BLaER1 treated with 17β-estradiol and CSF1 and Interleukin-3, amounts not matched to agents 10 nM and 100 nM (cell line): ENCODE data around the gene FAM32A.

ENCODE experiments used
- H3K27ac ChIP-seq, 11 experiments: shearing (Covaris generic); formaldehyde crosslinking; 2 replicates each; pipeline ENCODE4 v1.8.1; 2022
- H3K27me3 ChIP-seq, 11 experiments: shearing (Covaris generic); formaldehyde crosslinking; 2 replicates each; pipeline ENCODE4 v1.8.1; 2022
- H3K36me3 ChIP-seq, 11 experiments: shearing (Covaris generic); formaldehyde crosslinking; 2 replicates each; pipeline ENCODE4 v1.8.1; 2022
- H3K4me1 ChIP-seq, 10 experiments: shearing (Covaris generic); formaldehyde crosslinking; 2 replicates each; pipeline ENCODE4 v1.8.1; 2022
- H3K4me2 ChIP-seq, 11 experiments: shearing (Covaris generic); formaldehyde crosslinking; 2 replicates each; pipeline ENCODE4 v1.8.1; 2022
- H3K4me3 ChIP-seq, 10 experiments: shearing (Covaris generic); formaldehyde crosslinking; 2 replicates each; pipeline ENCODE4 v1.8.1; 2022
- H3K9ac ChIP-seq, 11 experiments: shearing (Covaris generic); formaldehyde crosslinking; 2 replicates each; pipeline ENCODE4 v1.8.1; 2022
- H3K9me3 ChIP-seq, 11 experiments: shearing (Covaris generic); formaldehyde crosslinking; replicated peaks in 1 of 11; 2 replicates each; pipeline ENCODE4 v1.8.1; 2022
- H4K20me1 ChIP-seq, 11 experiments: shearing (Covaris generic); formaldehyde crosslinking; 2 replicates each; pipeline ENCODE4 v1.8.1; 2022
- Cebpa-rat ChIP-seq, 11 experiments: shearing (Covaris generic); IDR thresholded peaks; 2 replicates each; pipeline ENCODE4 v1.8.1; 2022

The FAM32A gene

DNA sequence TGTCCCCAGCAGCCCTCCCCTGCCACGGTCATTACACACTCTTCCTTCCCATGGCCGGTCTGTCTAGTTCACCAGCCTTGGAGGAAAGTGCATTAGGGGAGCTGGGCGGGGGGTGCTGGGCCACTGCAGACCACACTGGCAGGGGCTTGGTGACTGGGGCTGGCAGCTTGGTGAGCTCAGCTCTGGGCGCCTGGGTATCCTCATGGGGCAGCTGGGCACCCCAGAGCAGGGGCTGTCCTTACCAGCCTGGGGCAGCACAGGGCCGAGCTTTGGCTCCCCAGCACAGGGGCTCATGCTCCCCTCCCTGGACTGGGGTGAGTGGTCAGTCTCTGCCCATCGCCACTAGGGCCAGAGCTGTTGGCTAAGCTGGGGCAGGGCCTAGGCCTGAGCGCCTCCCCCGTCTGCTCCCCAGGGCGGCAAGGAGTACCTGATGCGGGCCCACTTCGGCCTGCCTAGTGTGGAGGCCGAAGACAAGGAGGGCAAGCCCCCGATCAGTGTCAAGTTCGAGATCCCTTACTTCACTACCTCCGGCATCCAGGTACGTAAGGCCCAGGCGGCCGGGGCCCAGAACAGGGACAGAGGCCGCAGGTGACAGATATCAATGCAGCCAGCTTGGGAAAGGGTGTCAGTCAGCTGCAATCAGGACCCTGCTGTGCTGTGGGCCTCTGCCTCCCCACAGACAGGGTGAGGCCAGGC is 48.0 kb downstream of the FAM32A start:
- H3K36me3 ChIP-seq: peaks cover 65 to 91% (median 85%) of the 10 kb centered on the region in 11 experiments
- peak overlapping the region; percentile 25 to 63 (median 50); a peak in 14 of 22 replicates for H3K4me2 ChIP-seq
- TF ChIP-seq Cebpa-rat (IDR thresholded peaks at IDR 0.05): no peak
- H3K4me3 ChIP-seq: no peak overlapping the region
- peak overlapping the region; percentile 18 to 62 (median 52); a peak in 17 of 22 replicates for H3K9ac ChIP-seq
- no peaks in the 10 kb centered on the region; a peak in 1 of 22 replicates for H3K9me3 ChIP-seq
- peaks cover 28 to 71% (median 36%) of the 10 kb centered on the region in 10 experiments for H3K4me1 ChIP-seq
- peaks cover 0 to 52% (median 9%) of the 10 kb centered on the region in 11 experiments; a peak in 12 of 22 replicates for H4K20me1 ChIP-seq
- H3K27ac ChIP-seq: peak overlapping the region in 10 of 11 experiments; percentile 1 to 69 (median 52); a peak in 16 of 22 replicates
- no peaks in the 10 kb centered on the region for H3K27me3 ChIP-seq

DNA sequence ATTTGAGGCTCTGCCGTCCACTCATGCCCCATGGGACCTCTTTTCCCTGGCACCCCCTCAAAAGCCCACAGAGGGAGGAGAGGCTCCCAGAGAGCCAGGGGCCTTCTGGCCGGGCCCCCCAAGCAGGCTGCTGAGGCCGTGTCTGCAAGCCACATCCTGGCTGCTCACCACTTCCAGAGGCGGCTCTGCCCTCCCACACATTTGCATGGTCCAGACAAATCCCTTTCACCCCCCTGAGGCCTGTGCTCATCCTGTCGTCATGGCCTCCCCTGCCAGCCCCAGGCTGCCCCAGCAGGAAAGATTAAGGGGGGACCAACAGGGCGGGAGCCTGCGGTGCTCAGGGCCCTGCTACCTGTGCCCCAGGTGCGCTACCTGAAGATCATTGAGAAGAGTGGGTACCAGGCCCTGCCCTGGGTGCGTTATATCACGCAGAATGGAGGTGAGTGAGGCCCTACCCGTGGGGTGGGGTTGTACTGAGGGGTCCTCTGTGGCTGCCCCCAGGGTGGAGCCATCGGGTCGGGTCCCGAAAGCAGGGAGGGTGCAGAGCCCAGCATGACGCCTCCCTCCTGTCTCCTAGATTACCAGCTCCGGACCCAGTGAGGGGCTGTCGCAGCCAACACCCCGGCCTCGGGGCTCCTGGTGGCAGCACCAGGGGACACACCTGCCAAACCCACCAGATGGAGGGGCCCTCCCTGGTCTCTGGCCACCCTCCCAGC is 48.8 kb downstream of the FAM32A start:
- Histone ChIP-seq H3K9me3 (no peaks in the 10 kb centered on the region; a peak in 1 of 22 replicates), H3K27me3 (no peaks in the 10 kb centered on the region), H3K9ac (peak overlapping the region; percentile 18 to 62 (median 52); a peak in 17 of 22 replicates), H3K27ac (peak overlapping the region in 10 of 11 experiments; percentile 1 to 69 (median 52); a peak in 16 of 22 replicates), H4K20me1 (peaks cover 0 to 45% (median 9%) of the 10 kb centered on the region in 11 experiments; a peak in 11 of 22 replicates), H3K36me3 (peaks cover 58 to 83% (median 77%) of the 10 kb centered on the region in 11 experiments), H3K4me2 (peak overlapping the region; percentile 25 to 63 (median 50); a peak in 14 of 22 replicates), H3K4me1 (peaks cover 34 to 71% (median 43%) of the 10 kb centered on the region in 10 experiments), H3K4me3 (no peak overlapping the region)
- no peak for TF ChIP-seq Cebpa-rat (IDR thresholded peaks at IDR 0.05)

DNA sequence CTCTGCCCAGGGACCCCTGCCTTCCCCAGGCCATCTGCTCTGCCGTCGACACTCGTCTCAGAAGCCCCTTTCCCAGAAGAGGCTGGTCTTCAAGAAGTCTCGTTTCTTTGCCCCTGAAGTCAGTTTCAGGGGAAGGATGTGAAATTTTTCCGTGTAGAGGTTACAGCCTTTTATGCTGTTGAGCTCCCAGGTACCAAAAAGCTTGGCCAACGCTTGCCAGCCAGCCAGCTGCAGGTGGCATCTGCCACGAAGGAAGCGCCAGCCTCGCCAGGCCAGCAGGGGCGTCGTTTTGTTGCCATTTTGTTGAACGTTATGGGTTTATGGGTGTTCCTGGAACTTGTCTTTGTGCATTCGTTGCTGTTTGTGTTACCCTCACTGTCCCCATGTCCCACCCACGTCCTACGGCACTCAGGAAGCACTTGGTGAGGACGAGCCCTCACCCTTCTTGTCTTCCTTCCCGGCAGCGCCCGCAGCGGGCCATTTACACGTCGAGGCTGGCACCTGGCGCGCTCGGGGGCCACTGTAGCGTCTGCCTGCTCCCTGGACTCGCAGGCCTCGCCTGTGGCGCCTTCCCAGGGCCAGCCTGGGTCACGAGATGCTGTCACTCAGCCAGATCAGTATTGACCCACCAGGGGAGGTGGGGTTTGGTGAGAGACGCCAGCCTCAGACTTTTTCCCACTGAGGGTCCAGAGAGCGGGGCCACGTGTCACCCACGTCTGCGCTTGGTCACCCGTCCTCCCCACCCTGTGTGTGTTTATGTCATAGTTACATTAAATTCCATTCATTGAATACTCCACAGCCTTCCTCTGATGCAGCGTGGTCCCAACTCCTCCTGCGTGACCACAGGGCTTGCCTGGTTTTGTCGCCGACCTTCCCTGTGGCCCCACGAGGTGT is 49.6 kb downstream of the FAM32A start:
- Histone ChIP-seq H3K4me3 (no peak overlapping the region), H3K9me3 (no peaks in the 10 kb centered on the region; a peak in 1 of 22 replicates), H3K27me3 (no peaks in the 10 kb centered on the region), H3K4me2 (peak overlapping the region in 2 of 11 experiments; percentile 57 to 60; a peak in 2 of 22 replicates), H3K9ac (peak overlapping the region in 1 of 11 experiments; percentile 62; a peak in 1 of 22 replicates), H3K36me3 (peaks cover 49 to 75% (median 69%) of the 10 kb centered on the region in 11 experiments), H3K27ac (peak overlapping the region in 7 of 11 experiments; percentile 45 to 68 (median 57); a peak in 8 of 22 replicates), H3K4me1 (peaks cover 34 to 71% (median 46%) of the 10 kb centered on the region in 10 experiments), H4K20me1 (peaks cover 0 to 37% (median 9%) of the 10 kb centered on the region in 11 experiments; a peak in 11 of 22 replicates)
- TF ChIP-seq Cebpa-rat (IDR thresholded peaks at IDR 0.05): no peak

DNA sequence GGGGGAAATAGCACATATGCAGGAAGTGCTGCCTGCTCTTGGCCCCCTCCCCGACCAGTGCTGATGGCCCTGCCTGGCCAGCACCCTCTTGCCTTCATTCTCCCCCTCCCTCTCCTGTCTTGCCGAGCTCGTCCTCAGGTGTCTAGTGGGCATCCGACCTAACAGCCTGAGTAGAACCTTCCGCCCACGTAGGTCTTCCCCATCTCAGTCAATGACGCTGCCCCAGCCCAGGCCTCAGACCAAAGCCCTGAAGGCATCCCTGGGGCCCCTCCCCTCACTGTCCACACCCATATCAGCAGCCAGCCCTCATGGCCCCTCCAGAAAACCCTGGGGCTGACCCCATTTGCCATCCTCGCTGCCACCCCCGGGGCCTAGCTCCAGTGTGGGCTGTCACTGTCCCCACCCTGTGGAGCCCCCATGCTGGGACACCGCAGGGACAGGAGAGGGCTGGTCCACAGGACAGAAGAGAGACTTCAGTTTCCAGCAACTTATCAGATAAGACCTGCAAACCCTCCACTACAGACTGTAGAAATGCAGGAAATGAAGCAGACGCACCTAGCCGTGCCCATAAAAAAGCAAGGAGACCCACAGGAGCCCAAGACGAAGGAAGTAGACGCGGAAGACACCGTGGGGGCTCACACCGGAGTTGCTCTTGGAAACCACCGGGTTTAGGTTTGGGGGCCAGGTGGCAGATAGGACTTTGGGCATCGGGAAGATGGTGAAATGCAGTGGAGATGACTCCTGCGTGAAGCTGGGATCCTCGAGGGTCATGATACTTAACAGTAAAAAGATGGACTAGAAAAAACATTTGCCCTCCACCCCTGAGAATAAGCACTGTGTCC is 50.8 kb downstream of the FAM32A start:
- peak overlapping the region in 3 of 11 experiments; percentile 4 to 34 (median 5); a peak in 5 of 22 replicates for H3K27ac ChIP-seq
- peak overlapping the region in 3 of 11 experiments; percentile 63 to 80 (median 64); a peak in 3 of 22 replicates for H3K4me2 ChIP-seq
- no peak overlapping the region for H3K9ac ChIP-seq
- no peaks in the 10 kb centered on the region; a peak in 1 of 22 replicates for H3K9me3 ChIP-seq
- no peak overlapping the region for H3K4me3 ChIP-seq
- H3K36me3 ChIP-seq: peaks cover 40 to 64% (median 59%) of the 10 kb centered on the region in 11 experiments
- no peaks in the 10 kb centered on the region for H3K27me3 ChIP-seq
- peaks cover 0 to 36% (median 9%) of the 10 kb centered on the region in 11 experiments; a peak in 11 of 22 replicates for H4K20me1 ChIP-seq
- no peak for TF ChIP-seq Cebpa-rat (IDR thresholded peaks at IDR 0.05)
- peaks cover 34 to 73% (median 46%) of the 10 kb centered on the region in 10 experiments for H3K4me1 ChIP-seq
